Esophagus squamous epithelium (tissue), 4 donors: ENCODE measurements around the gene ABLIM2.

Experiments used
- POLR2A ChIP-seq, 4 donors: fragments of 450-650 bp; IDR thresholded peaks; one replicate each; pipeline ENCODE4 v1.6.1; 2017; ENCODE audit warnings: antibody characterized with exemption in 4 of 4, mild to moderate bottlenecking in 4 of 4, moderate library complexity in 3 of 4
- TF ChIP-seq, protein P1 (sequence below), 6 experiments: fragments of 450-650 bp in 4 of 6; fragments of 200-600 bp in 2 of 6; sonication (generic) in 2 of 6; IDR thresholded peaks; one replicate each; pipeline ENCODE4 v1.5.1; 2016 to 2019; ENCODE audit warnings: antibody characterized with exemption in 6 of 6, mild to moderate bottlenecking in 4 of 6, moderate library complexity in 4 of 6

- no peak for TF ChIP-seq POLR2A (IDR thresholded peaks at IDR 0.05)
- TF ChIP-seq, protein P1, sequence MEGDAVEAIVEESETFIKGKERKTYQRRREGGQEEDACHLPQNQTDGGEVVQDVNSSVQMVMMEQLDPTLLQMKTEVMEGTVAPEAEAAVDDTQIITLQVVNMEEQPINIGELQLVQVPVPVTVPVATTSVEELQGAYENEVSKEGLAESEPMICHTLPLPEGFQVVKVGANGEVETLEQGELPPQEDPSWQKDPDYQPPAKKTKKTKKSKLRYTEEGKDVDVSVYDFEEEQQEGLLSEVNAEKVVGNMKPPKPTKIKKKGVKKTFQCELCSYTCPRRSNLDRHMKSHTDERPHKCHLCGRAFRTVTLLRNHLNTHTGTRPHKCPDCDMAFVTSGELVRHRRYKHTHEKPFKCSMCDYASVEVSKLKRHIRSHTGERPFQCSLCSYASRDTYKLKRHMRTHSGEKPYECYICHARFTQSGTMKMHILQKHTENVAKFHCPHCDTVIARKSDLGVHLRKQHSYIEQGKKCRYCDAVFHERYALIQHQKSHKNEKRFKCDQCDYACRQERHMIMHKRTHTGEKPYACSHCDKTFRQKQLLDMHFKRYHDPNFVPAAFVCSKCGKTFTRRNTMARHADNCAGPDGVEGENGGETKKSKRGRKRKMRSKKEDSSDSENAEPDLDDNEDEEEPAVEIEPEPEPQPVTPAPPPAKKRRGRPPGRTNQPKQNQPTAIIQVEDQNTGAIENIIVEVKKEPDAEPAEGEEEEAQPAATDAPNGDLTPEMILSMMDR (IDR thresholded peaks at IDR 0.05): no peak
Measured at GRCh38 chr4:7967063-7967440, 191.6 kb downstream of the ABLIM2 start.
